Left forelimb (tissue), 1 donor: Measurements from ENCODE around the gene LDLRAD4.
A peak's percentile ranks its signal among the peaks of the same experiment; 100 is the strongest.

ENCODE experiments used
- DNase-seq: peaks from one replicate; pipeline ENCODE4 v3.0.0-alpha.2; 2018; ENCODE audit warnings: low spot score

Gene LDLRAD4

DNA sequence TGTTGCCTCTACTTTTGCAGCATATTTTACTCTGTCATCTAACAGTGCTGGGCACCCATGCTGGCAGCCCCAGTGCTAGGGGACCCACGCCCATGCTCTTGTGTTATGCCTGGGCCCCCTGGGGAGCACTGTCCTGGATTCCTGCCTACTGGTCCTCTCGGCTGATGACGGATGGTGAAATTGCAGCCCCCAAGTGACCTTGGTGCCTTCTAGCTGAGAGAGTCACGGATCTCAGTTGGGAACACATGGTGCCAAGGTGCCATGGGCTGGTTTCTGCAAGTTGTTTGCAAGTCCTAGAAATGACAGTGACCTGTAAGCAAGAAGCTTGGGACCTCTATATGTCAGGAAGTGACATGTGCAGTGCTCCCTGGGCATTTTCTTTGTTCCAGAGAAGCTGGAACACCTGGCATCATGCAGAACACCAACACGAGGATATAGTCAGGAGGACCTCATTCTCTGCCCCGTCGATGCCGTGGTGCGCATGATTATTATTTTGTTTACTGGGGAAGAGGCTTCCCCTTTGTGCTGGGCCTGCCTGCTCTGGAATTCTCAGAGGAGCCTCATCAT is 187.6 kb downstream of the LDLRAD4 start:
- DNase-seq: peak; percentile 34

DNA sequence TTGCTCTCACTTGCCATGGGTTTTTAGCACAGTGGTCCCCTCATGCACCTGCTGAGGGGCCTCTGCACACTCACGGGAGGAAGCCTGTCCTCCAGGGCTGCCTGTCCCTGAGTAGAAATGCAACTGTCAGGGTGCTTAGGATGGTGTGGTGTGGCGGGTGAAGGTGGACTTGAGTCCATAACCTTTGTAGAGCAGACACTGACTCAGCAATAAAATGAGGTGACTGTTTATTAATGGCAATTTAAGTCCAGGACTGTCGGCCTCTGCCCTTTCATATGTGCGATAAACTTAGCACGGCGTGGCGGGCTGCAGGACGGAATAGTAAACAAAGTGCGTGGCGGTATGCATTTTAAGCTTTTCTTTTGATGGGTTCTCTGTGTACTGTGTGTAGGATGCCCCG is 188.2 kb downstream of the LDLRAD4 start:
- peak; percentile 40 for DNase-seq

- DNase-seq: no peak
Measured at GRCh38 chr18:13407484-13407883, 188.9 kb downstream of the LDLRAD4 start.

DNA sequence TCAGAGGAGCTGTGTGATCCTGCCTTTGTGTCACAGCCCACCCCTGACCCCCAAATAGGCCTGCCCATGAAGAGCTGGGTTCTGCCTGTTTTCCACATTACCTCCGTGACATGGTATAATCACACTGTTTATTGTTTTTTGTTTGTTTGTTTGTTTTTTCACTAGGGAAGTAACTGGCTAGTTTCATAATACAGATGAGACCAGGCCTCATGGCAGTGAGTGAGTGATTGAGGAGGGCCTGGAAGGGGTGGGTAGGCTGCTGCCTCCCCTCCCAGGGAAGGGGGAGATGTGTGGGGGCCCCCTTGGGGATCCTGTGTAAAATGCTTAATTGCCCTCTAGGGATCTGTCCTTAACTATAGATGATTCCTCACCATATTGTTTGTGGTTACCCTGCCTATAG is 190.5 kb downstream of the LDLRAD4 start:
- DNase-seq: no peak

- no peak for DNase-seq
Measured at GRCh38 chr18:13409997-13410396, 191.4 kb downstream of the LDLRAD4 start.

- no peak for DNase-seq
Measured at GRCh38 chr18:13410471-13410870, 191.9 kb downstream of the LDLRAD4 start.

DNA sequence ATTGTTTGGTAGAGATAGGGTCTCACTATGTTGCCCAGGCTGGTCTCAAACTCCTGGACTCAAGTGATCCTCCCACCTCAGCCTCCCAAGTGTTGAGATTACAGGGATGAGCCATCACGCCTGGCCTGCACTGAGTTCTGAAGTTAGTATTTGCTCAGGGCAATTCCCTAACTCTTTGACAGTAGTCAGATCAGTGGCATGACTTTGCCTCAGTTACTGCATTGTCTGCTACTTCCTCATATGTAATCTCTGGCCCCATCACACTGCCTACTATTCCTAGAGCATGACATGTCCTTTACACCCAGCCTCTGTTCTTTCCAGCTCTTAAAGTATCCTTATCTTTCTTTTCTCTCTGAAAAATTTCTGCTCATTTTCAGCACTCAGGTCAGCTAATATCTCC is 193.5 kb downstream of the LDLRAD4 start:
- DNase-seq: peak; percentile 23

DNA sequence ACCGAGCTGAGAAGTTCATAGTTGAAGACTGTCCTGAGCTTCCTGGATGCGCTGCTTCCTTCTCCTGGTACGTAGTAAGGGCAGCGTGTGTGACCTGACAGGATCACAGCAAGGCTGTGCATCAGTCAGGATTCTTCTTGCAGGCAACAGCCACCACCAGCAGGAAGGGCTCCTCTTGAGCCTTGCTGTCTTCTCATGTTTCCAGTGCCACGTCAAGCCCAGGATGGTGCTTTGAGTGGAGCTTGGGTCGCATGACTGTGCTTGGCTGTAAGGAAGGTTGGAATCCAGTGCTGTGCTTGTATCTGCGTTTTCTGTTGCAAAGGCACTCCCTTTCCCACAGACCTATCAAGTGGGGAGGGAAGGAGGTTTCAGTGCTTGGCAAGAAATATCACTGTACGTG is 194.3 kb downstream of the LDLRAD4 start:
- DNase-seq: no peak

- no peak for DNase-seq
Measured at GRCh38 chr18:13414102-13414501, 195.5 kb downstream of the LDLRAD4 start.

DNA sequence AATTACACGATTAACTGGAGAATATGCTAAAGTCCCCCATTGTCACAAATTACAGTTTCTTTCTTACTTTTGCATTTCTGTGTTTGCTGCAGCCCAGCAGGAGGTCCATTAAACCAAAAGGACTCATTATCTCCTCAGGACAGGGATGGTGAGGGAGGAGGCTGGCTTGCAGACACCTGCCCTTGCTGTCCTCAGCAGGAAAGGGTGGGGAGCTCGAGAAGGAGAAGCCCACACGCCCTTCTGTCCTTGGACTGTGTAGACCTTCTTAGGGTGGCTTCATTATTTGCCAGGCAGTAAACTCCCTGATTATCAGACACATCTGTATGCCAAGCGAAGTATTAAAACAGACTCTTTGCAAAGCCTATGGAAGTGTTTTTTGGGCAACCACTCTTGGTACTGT is 196.0 kb downstream of the LDLRAD4 start:
- DNase-seq: no peak

DNA sequence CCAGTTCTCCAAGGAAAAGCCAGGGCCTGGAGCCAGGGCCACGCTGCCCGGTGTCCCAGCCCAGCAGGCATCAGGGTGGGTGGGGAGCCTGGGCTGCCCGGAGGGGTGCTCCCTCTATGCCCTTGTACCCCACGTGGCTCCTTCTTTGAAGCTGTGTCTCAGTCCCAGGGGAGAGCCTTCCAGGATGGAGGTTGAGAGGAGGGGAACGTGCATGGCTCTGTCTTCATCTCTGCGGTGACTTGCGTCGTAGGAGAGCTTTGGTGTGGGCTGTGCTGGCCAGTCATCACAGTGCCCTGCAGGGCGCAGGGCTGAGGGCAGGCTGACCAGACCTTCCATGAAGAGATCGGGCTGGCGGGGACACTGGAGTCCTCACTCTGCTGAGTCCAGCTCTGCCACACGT is 197.2 kb downstream of the LDLRAD4 start:
- no peak for DNase-seq

GRCh38 chr18:13416208-13416607 is 197.6 kb downstream of the LDLRAD4 start:
- DNase-seq: no peak

GRCh38 chr18:13416848-13417247 is 198.3 kb downstream of the LDLRAD4 start:
- DNase-seq: peak; percentile 22

DNA sequence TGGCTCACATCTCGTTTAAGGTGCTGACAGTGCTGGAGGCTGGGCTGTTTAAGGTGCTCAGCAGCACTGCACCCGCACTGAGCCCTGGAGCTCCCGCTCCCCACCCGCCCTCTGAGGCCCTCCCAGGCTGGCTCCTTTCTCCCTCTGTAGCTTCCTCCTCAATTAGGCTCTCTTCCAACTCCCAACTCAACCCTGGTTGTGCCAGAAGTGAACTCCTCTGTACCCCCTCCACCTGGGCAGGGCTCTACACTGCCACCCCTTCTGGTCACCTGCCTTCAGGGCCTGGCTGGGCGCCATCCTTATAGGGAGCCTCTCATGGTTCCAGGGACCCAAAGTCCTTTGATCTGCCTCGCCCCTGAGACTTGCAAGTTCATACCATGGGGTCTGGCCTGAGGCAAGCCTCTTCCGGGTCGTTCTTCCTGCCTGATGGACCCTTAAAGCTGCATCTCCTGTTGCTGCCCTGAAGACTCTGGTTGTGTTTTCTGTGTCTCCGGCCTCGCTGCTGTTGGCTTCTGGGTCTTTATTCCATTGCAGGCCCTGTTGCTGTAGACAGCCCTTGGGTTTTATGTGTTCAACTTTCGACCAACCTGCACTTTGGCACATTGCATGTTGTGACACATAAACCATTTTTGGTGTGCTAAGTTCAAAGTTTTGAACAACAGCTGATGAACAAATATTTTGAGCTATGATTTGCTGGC is 199.6 kb downstream of the LDLRAD4 start:
- DNase-seq: peak; percentile 12

DNA sequence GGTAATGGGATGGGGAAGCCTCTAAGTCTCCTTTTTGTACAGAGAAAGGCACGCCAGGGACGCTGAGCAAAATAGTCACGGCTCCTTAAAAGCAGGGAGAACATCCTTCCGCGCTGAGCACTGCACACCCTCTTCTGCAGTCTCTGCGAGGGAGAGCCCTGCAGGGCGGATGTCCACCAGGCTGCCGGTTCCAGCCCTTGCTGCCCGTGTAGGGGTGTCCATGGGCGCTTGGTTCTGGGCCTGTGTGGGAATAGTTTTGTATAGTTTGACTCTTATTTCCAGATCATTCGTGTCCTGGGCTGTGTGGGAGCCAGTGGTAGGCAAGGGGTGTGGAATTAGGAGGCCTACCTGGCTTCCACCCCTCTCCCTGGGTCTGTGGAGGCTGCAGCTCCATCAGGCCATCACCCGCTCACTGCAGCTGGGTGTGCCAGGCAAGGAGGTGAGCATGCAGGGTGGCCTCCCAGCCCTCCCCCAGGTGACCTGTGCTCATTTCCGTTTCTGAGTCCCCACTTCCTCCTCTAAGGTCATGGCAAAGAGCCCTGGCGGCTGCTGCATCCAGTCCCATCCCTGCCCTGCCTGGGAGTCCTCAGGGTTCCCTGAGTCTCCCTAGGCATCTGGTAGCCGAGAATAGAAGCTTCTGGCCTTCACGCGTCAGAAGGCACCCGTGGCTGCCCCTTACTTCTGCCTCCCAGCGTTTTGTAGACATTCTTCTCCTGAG is 202.6 kb downstream of the LDLRAD4 start:
- peak; percentile 30 for DNase-seq

DNA sequence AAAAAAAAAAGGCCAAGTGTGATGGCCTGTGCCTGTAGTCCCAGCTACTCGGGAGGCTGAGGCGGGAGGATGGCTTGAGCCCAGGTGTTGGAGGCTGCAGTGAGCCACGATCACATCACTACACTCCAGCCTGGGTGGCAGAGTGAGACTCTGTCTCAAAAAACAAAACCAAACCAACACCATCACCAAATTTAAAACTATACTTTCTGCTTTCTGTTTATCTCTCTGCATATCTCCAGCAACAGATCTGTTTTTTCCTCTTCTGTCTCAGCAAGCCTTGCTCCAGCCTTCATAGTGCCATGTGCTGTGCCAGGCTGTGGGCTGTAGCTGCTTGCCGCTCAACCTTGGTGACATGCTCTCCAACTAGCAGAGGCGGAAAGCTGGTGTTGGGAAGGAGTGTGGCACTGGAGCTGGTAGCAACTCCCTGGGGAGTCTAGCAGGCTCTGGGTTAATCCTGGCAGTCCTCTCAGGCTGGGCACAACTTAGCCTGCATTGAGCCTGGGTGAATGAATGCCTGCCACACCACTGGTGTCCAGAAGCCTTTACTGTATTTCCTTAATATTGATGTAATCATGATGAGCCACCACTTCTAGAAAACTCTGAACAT is 204.1 kb downstream of the LDLRAD4 start:
- peak; percentile 28 for DNase-seq

DNA sequence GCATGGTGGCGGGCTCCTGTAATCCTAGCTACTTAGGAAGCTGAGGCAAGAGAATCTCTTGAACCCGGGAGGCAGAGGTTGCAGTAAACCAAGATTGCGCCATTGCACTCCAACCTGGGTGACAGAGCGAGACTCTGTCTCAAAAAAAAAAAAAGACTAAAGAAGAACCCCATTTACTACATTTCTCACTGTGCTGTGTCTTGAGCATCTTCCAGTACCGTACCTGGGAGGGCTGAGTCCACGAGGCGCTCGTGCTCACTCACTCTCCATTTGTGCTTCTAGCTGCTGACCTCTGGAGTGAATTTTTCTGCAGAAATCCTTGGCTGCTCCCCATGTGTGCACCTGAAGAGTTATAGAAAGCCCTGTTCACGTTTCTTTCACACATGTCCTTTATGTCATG is 204.8 kb downstream of the LDLRAD4 start:
- DNase-seq: peak; percentile 47

DNA sequence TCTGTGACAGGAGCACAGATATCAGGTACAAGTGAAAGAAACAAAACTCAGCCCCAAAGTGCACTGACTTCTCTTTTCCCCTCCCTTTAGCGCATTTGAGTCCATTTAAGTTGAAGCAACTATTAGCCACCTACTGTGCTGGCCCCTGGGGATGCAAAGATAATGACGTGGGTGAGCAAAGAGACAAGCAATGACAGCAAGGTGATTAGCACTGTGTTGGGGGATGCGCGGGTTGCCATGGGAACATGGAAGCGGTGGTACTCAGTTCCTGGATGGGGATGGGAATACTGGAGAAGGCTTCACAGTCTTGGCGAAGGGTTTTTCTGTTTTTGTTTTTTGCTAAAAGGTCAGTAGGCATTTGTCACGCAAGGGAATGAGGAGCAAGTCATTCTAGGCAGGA is 205.8 kb downstream of the LDLRAD4 start:
- DNase-seq: peak; percentile 8

DNA sequence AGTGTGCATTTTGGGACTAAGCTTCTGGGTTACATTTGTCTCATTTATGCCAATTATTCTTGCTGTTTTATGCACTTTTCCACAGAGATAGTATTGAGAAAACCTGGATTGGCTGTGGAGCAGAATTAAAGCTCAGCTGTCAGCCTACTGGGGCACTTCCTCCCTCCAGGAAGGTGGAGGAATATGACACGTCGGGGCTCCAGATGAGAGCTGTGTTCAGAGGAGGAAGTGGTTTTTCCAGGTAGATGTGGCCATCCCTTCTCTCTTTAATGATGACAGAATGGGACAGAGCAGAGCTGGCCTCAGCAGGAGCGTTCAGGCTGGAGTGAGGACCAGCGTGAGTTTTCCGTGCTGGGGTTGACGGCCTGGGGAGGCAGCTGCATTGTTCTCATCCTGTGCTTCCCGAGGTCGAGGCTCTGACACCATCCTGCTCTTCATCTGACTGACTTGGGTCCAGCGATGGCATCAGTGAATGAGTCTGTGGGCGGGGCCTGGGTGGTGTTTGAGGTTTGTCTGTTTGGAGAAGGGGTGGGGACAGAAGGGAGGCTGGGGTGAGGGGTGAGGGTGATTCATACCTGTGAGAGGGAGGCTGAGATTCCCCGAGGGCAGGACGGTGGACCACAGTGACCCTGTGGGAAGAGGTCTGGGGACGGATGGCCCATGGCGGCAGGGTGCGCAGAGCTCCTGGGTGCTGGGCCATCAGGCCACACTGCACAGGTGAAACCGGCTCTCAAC is 207.0 kb downstream of the LDLRAD4 start:
- no peak for DNase-seq

- DNase-seq: peak; percentile 33
Measured at GRCh38 chr18:13427354-13427753, 208.8 kb downstream of the LDLRAD4 start.

DNA sequence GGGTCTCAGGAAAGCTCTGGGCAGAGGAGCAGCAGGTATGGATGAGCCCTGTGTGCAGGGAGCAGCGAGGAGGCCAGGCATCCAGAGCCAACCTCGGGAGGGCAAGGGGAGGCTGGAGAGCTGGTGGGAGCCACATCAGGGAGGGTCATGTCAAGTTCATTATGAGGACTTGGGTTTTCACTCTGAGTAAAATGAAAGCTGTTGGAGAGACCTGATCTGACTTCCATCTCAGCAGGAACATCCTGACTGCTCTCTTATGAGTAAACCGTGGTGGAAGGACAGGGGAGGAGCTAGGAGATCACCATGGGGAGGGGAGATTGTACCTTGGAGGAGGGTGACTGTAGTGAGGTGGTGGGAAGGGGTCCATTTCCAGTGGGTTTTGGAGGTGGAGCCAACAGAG is 209.8 kb downstream of the LDLRAD4 start:
- DNase-seq: peak; percentile 11

DNA sequence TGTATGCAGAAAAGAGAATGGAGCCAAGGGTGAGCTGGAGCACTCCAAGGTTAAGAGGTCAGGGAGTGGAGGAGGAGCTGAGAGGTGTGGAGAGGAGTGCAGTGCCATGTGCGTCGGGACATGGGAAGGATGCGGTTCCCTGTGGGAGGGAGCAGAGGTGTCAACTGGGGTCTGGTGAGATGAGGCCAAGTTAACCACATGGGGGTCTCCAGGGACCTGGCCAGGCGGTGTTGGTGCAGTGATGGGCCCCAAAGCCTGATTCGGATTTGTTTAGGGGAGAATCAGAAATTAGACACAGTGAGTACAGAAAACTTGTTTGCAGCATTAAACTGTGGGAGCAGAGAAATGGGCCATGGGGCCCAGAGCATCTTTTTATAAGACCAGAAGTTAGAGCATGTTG is 210.5 kb downstream of the LDLRAD4 start:
- DNase-seq: peak; percentile 17
